Stimulated activated CD8-positive, alpha-beta memory T cell treated with anti-CD3 and anti-CD28 coated beads, Interleukin-15, amount 100 ng/mL, for 48 hours (primary cell): ENCODE data around the gene ENGASE.
"Not testable (repeated sequence)": the region's sequence is repeated elsewhere in the genome, so short reads cannot be mapped to it uniquely, and the experiment has no call there.

ENCODE experiments used
- DNase-seq, 2 donors: peaks; one replicate each; pipeline ENCODE4 v3.0.0-alpha.2; 2020; ENCODE audit warnings: low read depth in 2 of 2

Gene ENGASE

GRCh38 chr17:79074649-79075445, at the start of gene ENGASE:
Gene ENGASE, plus strand, starts transcription at chr17:79074824. Its CDS starts 121 bp downstream, at chr17:79074945.
- peak; percentile 93 for DNase-seq

GRCh38 chr17:79024901-79025737, 49.5 kb upstream of the ENGASE start:
- no peak for DNase-seq

GRCh38 chr17:79026376-79027273, 48.0 kb upstream of the ENGASE start:
- no peak for DNase-seq

- no peak for DNase-seq
Measured at GRCh38 chr17:79027274-79027924, 47.2 kb upstream of the ENGASE start.

- no peak for DNase-seq
Measured at GRCh38 chr17:79027925-79028491, 46.6 kb upstream of the ENGASE start.

GRCh38 chr17:79028496-79029326, 45.9 kb upstream of the ENGASE start:
- DNase-seq, result no peak

- DNase-seq, result no peak
Measured at GRCh38 chr17:79029327-79030009, 45.2 kb upstream of the ENGASE start.

GRCh38 chr17:79030636-79031035, 44.0 kb upstream of the ENGASE start:
- not testable (repeated sequence) for DNase-seq

- no peak for DNase-seq
Measured at GRCh38 chr17:79031996-79032875, 42.4 kb upstream of the ENGASE start.

GRCh38 chr17:79033046-79033616, 41.5 kb upstream of the ENGASE start:
- no peak for DNase-seq

GRCh38 chr17:79033741-79034501, 40.7 kb upstream of the ENGASE start:
- DNase-seq, result no peak

GRCh38 chr17:79034931-79035485, 39.6 kb upstream of the ENGASE start:
- DNase-seq, result no peak

- no peak for DNase-seq
Measured at GRCh38 chr17:79035686-79036085, 38.9 kb upstream of the ENGASE start.

- DNase-seq, result no peak
Measured at GRCh38 chr17:79036181-79036580, 38.4 kb upstream of the ENGASE start.

GRCh38 chr17:79036596-79036995, 38.0 kb upstream of the ENGASE start:
- no peak for DNase-seq

- peak in 1 of 2 donors; percentile 21 for DNase-seq
Measured at GRCh38 chr17:79038545-79039135, 36.0 kb upstream of the ENGASE start.

- no peak for DNase-seq
Measured at GRCh38 chr17:79039171-79039570, 35.5 kb upstream of the ENGASE start.
